Uterus (tissue), 2 donors: ENCODE results near the gene FBN1.

Experiments
- POLR2A ChIP-seq, 2 donors: fragments of 450-650 bp; IDR thresholded peaks; one replicate each; pipeline ENCODE4 v1.6.1; 2016; ENCODE audit warnings: antibody characterized with exemption in 2 of 2, mild to moderate bottlenecking in 1 of 2, moderate library complexity in 1 of 2
- TF ChIP-seq, protein P1 (sequence below), 4 experiments: fragments of 200-600 bp in 2 of 4; fragments of 450-650 bp in 2 of 4; sonication (generic) in 2 of 4; IDR thresholded peaks; one replicate each; pipeline ENCODE4 v1.5.1; 2016 to 2019; ENCODE audit warnings: antibody characterized with exemption in 4 of 4, mild to moderate bottlenecking in 2 of 4, moderate library complexity in 1 of 4

- TF ChIP-seq, protein P1, sequence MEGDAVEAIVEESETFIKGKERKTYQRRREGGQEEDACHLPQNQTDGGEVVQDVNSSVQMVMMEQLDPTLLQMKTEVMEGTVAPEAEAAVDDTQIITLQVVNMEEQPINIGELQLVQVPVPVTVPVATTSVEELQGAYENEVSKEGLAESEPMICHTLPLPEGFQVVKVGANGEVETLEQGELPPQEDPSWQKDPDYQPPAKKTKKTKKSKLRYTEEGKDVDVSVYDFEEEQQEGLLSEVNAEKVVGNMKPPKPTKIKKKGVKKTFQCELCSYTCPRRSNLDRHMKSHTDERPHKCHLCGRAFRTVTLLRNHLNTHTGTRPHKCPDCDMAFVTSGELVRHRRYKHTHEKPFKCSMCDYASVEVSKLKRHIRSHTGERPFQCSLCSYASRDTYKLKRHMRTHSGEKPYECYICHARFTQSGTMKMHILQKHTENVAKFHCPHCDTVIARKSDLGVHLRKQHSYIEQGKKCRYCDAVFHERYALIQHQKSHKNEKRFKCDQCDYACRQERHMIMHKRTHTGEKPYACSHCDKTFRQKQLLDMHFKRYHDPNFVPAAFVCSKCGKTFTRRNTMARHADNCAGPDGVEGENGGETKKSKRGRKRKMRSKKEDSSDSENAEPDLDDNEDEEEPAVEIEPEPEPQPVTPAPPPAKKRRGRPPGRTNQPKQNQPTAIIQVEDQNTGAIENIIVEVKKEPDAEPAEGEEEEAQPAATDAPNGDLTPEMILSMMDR (IDR thresholded peaks at IDR 0.05), result peak; percentile 21 to 52 (median 36)
- no peak for TF ChIP-seq POLR2A (IDR thresholded peaks at IDR 0.05)
Measured at GRCh38 chr15:48507416-48508065, 138.0 kb downstream of the FBN1 start.
